GM18505 (cell line): ENCODE results near the gene IL36RN.

Source experiments
- ATAC-seq: cut with Tn5 transposase; IDR thresholded peaks from one replicate; pipeline ENCODE4 v1.9.1; 2021; ENCODE audit not compliant: unreplicated experiment
- POLR2A ChIP-seq: IDR thresholded peaks from 4 replicates; pipeline ENCODE4 v1.6.1; 2011; ENCODE audit warnings: borderline replicate concordance; ENCODE audit not compliant: insufficient read depth, insufficient read length; ENCODE audit errors: extremely low read depth

Gene IL36RN

DNA sequence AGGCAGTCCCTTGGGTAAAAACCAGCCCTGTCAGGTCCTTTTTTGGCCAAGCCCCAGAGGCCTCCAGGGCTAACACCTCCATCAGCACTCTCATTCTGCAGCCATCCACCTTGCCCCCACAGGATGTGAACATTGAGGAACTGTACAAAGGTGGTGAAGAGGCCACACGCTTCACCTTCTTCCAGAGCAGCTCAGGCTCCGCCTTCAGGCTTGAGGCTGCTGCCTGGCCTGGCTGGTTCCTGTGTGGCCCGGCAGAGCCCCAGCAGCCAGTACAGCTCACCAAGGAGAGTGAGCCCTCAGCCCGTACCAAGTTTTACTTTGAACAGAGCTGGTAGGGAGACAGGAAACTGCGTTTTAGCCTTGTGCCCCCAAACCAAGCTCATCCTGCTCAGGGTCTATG, 16.0 kb downstream of the IL36RN start:
- ATAC-seq = no peak

GRCh38 chr2:113075600-113075999, 16.6 kb downstream of the IL36RN start:
- TF ChIP-seq POLR2A = no peak
- no peak for ATAC-seq

More for the DNA sequence above, 16.0 kb downstream of the IL36RN start:
- TF ChIP-seq POLR2A = no peak

DNA sequence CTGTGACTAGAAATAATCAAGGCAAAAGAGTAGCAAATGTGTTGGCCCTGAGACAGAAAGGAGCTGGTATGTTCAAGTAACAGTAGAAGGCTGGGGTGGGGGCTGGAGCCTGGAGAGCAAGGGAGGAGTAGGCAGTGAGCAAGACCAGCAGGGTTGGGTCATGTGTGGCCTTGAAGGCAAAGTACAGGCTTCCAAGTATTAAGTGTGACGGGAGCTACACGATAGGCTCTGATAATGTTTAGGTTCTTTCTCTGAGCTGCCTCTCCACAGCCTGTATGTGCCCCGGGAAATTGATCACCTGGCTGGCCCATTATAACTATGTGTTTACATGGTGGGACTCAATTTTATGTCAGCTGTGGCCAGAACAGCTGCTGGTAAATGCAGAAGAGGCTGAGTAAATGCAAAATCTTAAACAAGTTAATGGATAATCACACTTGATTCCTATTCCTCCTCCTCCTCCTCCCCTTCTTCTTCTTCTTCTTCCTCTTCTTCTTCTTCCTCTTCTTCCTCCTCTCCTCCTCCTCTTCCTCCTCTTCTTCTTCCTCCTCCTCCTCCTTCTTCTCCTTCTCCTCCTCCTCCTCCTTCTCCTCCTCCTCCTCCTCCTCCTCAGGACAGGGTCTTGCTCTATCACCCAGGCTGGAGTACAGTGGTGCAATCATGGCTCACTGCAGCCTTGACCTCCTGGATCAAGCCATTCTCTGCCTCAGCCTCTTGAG, 18.1 kb downstream of the IL36RN start:
- ATAC-seq = no peak
- TF ChIP-seq POLR2A = no peak

- TF ChIP-seq POLR2A = no peak
- ATAC-seq = no peak
These were observed 18.9 kb downstream of the IL36RN start for GRCh38 chr2:113077921-113078320.

GRCh38 chr2:113078350-113078839, 19.4 kb downstream of the IL36RN start:
- TF ChIP-seq POLR2A = no peak
- ATAC-seq = no peak

DNA sequence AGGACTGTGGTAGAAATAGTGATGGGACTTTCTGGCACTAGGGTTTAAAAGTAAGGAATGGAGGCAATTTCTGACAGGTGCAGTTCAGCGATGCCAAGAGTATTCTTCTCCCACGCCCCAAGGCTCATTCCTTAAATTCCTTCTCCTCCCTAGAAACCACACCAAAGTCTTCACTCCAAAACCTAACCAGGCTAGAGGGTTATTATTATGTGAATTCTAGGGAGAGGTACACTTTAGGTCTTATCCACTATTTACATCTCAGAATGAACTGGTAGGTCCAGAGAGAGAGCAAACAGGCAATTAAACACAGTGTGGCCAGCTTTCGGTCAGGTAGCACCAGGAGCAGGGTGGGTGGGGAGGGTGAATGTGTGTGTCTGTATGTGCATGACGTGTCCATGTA, 20.1 kb downstream of the IL36RN start:
- no peak for ATAC-seq

GRCh38 chr2:113080134-113080533, 21.1 kb downstream of the IL36RN start:
- TF ChIP-seq POLR2A = no peak
- no peak for ATAC-seq

More for the DNA sequence above, 20.1 kb downstream of the IL36RN start:
- TF ChIP-seq POLR2A = no peak

DNA sequence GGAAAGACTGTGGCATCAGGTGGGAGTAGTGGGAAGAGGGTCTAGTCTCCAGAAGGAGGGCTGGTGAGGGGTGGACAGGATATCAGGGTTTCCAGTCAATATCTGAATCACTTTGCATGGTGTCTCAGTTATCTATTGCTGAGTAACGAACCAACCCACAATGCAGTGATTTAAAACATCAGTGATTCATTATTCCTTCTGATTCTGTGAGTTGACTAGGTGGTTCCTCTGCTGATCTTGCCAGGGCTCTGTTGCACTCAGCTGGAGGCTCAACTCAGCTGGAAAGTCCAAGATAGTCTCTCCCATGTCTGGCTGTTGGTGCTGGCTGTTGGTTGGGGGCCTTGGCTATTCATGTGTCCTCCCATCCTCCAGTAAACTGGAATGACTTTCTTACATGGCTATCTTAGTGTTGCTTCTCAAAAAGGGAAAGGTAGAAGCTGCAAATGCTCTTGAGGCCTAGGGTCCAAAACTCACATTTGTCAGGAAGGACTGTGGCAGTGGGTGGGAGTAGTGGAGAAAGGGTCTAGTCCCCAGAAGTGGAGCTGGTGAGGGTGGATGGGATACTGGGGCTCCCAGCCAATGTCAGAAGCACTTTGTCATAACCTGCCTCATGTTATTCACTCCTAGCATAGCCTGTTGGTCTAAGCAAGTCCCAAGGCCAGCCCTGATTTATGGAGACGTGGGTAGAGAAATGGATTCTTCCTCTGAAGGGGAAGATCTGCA, 22.7 kb downstream of the IL36RN start:
- TF ChIP-seq POLR2A = no peak
- no peak for ATAC-seq

DNA sequence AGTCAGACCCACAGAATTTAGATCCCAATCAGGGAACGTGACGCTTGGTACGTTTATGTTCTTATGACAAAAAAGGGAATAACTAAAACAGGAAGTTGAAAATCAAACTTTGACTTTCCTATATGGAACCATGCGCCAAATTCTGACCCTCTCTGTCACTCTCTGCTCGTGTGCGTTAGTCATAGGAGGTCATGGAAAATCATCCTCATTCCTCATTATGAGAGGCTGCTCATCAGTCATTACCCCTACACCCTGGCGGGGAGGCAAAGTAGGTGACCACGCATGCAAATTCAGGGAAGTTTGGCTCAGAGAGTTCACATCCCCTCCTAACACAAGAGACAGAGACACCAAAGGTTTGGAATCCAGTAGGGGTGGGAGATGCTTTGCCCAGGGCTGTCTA, 24.3 kb downstream of the IL36RN start:
- no peak for ATAC-seq
- no peak for TF ChIP-seq POLR2A

GRCh38 chr2:113084249-113085000, 25.4 kb downstream of the IL36RN start:
- no peak for ATAC-seq

DNA sequence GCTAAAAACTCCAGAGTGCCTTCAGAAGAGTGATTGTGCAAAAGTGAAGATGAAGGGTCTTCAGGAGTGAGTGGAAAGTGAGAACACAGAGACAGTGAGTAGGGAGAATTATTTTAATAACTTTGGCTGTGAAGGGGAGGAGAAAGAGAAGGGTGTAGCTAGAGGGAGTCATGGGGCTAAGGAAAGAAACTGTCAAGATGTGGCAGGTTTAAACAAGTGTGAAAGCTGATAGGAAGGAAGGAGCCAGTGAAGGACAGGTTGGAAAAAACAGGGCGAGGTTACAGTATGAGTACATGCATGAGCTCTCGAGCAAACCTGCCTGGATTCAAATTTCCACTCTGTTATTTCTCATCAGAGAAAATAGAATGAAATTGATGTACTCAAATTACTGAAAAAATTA, 26.5 kb downstream of the IL36RN start:
- no peak for TF ChIP-seq POLR2A
- ATAC-seq = no peak

More at GRCh38 chr2:113084249-113085000, 25.4 kb downstream of the IL36RN start:
- no peak for TF ChIP-seq POLR2A

DNA sequence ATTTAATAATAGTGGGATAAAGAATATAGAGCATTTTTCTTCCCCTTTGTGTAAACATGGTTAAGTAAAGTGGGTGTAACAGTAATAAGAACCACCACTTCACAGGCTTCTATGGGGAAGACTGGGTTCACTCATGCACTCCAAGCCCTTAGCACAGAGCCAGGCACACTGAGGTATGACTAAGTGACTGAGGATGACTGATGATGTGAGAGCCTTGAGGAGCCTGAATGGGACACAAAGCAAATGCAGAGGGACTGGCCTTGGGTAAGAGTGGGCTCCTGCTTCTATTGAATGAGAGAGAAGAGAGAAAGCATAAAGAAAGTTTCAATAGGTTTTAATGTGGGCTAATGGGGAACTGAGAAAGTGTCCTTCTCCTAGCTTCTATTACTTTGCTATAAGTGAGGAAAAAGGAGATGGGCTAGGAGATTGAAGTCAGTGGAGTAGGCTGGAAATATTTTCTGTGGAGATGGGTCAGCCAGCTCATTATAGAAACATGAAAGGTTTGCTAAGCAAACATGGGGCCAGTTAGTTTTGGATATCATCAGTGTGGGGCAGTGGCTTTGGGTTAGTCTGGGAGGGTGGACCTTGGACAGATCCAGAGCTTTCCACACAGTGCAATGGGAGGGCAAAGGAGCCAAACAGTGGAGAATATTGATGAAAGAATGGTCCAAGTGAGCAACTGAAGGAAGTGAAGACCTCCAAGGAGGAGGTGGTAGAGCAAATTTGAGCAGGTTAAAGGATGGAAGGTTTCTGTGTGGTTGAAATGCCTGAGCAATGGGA, 29.4 kb downstream of the IL36RN start:
- ATAC-seq = no peak
- TF ChIP-seq POLR2A = no peak

GRCh38 chr2:113089916-113090315, 30.9 kb downstream of the IL36RN start:
- no peak for TF ChIP-seq POLR2A
- ATAC-seq = no peak
